Activated CD8-positive, alpha-beta memory T cell treated with anti-CD3 and anti-CD28 coated beads for 1 hour (primary cell): Measurements from ENCODE around the gene DNAJC4.

ENCODE experiments used
- DNase-seq, 2 donors: peaks; one replicate each; pipeline ENCODE4 v3.0.0-alpha.2; 2020; ENCODE audit warnings: low read depth in 1 of 2; ENCODE audit errors: extremely low read depth in 1 of 2

DNAJC4 gene

GRCh38 chr11:64230171-64230984 lies at the start of gene DNAJC4:
Gene DNAJC4, plus strand, starts transcription at chr11:64230548. Its CDS starts 307 bp downstream, at chr11:64230855.
- DNase-seq: peak; percentile 72 to 77

- DNase-seq: no peak
Measured at GRCh38 chr11:64180891-64181290, 49.5 kb upstream of the DNAJC4 start.

- DNase-seq: no peak
Measured at GRCh38 chr11:64181506-64182411, 48.6 kb upstream of the DNAJC4 start.

GRCh38 chr11:64183890-64184289 lies 46.5 kb upstream of the DNAJC4 start:
- no peak for DNase-seq

GRCh38 chr11:64185175-64185692 lies 45.1 kb upstream of the DNAJC4 start:
- DNase-seq: no peak

GRCh38 chr11:64185693-64186491 lies 44.5 kb upstream of the DNAJC4 start, which contains the start of gene STIP1:
Gene STIP1, plus strand, starts transcription at chr11:64186171. Its CDS starts 91 bp downstream, at chr11:64186262.
- DNase-seq: peak; percentile 96 to 99

- no peak for DNase-seq
Measured at GRCh38 chr11:64186492-64187165, 43.7 kb upstream of the DNAJC4 start.

- DNase-seq: no peak
Measured at GRCh38 chr11:64192434-64192833, 37.9 kb upstream of the DNAJC4 start.

- DNase-seq: no peak
Measured at GRCh38 chr11:64196626-64197025, 33.7 kb upstream of the DNAJC4 start.

- no peak for DNase-seq
Measured at GRCh38 chr11:64198511-64198910, 31.8 kb upstream of the DNAJC4 start.

GRCh38 chr11:64201543-64201942 lies 28.8 kb upstream of the DNAJC4 start:
- DNase-seq: no peak

GRCh38 chr11:64202992-64203391 lies 27.4 kb upstream of the DNAJC4 start:
- DNase-seq: no peak

GRCh38 chr11:64203421-64204079 lies 26.8 kb upstream of the DNAJC4 start:
- DNase-seq: no peak

GRCh38 chr11:64204080-64204440 lies 26.3 kb upstream of the DNAJC4 start:
- no peak for DNase-seq

- DNase-seq: peak; percentile 68 to 69
Measured at GRCh38 chr11:64204464-64204989, 25.8 kb upstream of the DNAJC4 start.

- peak in 1 of 2 donors; percentile 53 for DNase-seq
Measured at GRCh38 chr11:64206457-64207255, 23.7 kb upstream of the DNAJC4 start, which contains the start of gene FERMT3. Gene FERMT3, plus strand, starts transcription at chr11:64206721. Its CDS starts 644 bp downstream, at chr11:64207365.

GRCh38 chr11:64207256-64208085 lies 22.9 kb upstream of the DNAJC4 start:
- peak in 1 of 2 donors; percentile 59 for DNase-seq
